ENCODE measurements around the gene SOCS1. TPM values are rescaled to one million over a fixed set of nuclear protein-coding genes. Genes with fewer than 3 reads are reported as not detected.

Gene SOCS1
- total RNA-seq, 6 experiments from 2014 or later: 0.88 to 26.6 (median 10.9) TPM

DNA sequence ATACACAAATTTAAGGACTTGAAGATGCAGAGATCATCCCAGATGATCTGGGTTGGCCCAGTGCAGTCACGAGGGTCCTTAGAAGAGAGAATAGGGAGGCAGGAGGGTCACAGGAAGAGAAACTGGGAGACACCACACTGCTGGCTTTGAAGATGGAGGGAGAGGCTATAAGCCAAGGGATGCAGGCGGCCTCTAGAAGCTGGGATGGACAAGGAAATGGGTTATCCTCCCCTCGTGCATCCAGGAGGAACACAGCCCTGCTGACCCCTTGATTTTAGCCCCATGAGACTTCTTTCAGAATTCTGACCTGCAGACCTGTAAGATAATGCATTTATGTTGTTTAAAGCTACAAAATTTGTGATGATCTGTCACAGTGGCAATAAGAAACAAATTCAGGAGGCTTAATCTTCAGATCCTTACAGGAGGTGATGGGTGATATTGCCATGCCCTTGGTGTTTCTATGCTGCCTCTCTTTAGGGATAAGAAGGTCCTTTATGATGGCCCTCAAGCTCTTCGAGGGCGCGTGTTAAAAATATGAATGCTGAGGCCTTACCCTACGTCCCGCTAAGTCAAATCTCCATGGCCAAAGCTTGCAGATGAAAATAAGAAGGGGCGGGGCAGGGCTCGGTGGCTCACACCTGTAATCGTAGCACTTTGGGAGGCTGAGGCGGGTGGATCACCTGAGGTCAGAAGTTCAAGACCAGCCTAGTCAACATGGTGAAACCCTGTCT lies 21.8 kb upstream of the SOCS1 start:
- Histone ChIP-seq H3K27me3 (no peaks in the 10 kb centered on the region), H3K36me3 (no peaks in the 10 kb centered on the region), H3K27ac (no peak overlapping the region), H3K4me3 (no peak overlapping the region), H3K4me1 (peaks cover 0 to 16% (median 3%) of the 10 kb centered on the region in 4 donors), H3K9me3 (no peaks in the 10 kb centered on the region)
- 84% methylated on average over 11 of the region's 12 CpGs for WGBS (ENCODE audit: insufficient coverage, low coverage, low lambda C conversion rate, missing lambda C conversion rate)
- ATAC-seq: no peak
- intact Hi-C loops (cut with DNase I): no loop called here
- DNase-seq: no peak
- TF ChIP-seq, protein P1, sequence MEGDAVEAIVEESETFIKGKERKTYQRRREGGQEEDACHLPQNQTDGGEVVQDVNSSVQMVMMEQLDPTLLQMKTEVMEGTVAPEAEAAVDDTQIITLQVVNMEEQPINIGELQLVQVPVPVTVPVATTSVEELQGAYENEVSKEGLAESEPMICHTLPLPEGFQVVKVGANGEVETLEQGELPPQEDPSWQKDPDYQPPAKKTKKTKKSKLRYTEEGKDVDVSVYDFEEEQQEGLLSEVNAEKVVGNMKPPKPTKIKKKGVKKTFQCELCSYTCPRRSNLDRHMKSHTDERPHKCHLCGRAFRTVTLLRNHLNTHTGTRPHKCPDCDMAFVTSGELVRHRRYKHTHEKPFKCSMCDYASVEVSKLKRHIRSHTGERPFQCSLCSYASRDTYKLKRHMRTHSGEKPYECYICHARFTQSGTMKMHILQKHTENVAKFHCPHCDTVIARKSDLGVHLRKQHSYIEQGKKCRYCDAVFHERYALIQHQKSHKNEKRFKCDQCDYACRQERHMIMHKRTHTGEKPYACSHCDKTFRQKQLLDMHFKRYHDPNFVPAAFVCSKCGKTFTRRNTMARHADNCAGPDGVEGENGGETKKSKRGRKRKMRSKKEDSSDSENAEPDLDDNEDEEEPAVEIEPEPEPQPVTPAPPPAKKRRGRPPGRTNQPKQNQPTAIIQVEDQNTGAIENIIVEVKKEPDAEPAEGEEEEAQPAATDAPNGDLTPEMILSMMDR (IDR thresholded peaks at IDR 0.05): no peak
- TF ChIP-seq POLR2A (IDR thresholded peaks at IDR 0.05): no peak

DNA sequence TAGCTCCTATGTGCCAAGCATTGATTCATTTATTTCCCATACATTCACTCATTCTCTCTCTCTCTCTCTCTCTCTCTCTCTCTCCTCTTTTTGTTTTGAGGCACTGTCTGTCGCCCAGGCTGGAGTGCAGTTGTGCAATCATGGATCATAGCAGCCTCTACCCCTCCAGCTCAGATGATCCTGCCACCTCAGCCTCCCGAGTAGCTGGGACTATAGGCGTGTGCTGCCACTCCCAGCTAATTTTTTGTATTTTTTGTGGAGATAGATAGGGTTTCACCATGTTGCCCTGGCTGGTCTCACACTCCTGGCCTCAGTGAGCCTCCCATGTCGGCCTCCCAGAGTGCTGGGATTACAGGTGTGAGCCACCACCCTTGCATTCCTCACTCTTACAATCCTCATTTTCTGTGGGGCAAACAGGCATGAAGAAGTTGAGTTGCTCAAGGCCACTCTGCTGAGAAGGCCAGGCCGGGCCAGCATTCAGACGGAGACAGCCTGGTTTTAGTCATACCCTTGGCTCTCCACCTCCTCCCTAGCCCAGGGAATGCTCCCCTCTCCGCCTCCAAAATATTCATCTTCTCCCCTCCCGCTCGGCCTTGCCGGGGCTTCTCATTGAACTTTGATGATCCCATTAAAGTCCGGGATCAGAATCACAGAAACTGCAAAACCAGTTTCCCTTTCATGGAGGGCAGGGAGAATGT lies 21.0 kb upstream of the SOCS1 start:
- WGBS (ENCODE audit: insufficient coverage, low coverage, low lambda C conversion rate, missing lambda C conversion rate): 83% methylated on average over 9 of the region's 11 CpGs
- Histone ChIP-seq H3K27me3 (no peaks in the 10 kb centered on the region), H3K36me3 (no peaks in the 10 kb centered on the region), H3K27ac (no peak overlapping the region), H3K9me3 (no peaks in the 10 kb centered on the region), H3K4me1 (peaks cover 0 to 16% (median 3%) of the 10 kb centered on the region in 4 donors), H3K4me3 (no peak overlapping the region)
- TF ChIP-seq, protein P1 (IDR thresholded peaks at IDR 0.05): no peak
- TF ChIP-seq POLR2A (IDR thresholded peaks at IDR 0.05): no peak
- DNase-seq (no peak), ATAC-seq (no peak)
- intact Hi-C loops (cut with DNase I): no loop called here

DNA sequence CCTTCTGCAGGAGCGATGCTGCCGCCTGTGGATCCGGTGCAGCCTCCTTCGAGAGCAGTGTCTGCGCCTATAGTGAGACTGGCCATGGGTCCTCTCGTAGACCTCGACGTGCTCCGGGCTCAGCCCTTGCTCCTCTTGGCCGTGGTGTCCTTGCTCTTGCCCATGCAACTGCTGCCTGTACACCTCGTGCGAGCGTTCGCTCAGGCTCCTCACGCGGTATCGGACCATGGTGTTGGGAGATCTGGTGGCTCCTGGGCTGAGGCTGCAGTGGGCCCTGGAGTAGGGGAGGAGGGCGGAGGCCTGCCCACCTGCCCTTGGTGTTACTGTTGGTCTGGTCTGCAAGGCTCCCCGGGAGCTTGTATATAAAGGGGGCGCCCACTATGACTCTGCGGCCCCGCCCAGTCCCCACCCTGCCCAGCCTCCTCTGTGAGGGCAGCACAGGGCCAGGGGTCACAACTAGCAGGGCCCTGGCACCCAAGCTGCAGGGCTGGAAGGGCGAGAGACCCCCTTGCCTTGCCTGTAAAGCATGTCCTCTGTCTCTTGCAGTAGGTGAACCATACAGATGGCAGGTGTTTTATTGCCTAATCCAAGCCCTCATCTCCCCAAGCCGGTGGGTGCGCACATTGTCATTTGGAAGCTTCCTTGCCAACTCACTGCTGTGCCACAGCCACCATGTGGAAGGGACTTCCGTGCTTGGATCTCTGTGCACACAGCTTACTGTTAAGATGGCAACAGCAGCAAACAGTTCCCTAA lies 20.3 kb upstream of the SOCS1 start, which contains the start of gene PRM2:
TSS of gene PRM2 (minus strand) at position 338 of the 753 bp plus-strand sequence. CDS start at position 228, 110 bp downstream.
- ATAC-seq: no peak

DNA sequence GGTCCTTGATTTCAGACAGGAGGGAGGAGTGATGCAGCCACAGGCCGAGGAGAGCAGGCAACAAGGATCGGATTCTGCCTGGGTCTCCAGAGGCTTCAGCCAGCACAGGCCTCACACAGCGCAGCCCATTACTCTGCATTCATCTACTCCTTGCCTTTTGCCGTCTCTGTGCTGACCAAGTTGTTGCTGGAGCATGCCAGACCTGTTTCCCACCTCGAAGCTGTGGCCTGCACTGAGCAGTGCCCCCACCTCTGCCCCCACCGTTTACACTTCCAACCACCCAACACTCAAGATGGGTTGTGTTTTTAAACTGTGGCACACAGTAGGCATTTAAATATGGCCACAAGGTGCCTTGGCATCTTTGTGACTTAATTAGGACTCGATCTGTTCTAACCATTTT lies 19.0 kb upstream of the SOCS1 start:
- H3K9me3 ChIP-seq: no peaks in the 10 kb centered on the region
- no peak overlapping the region for H3K4me3 ChIP-seq
- no peak for DNase-seq
- WGBS (ENCODE audit: insufficient coverage, low coverage, low lambda C conversion rate, missing lambda C conversion rate): 97% methylated on average over 5 of the region's 7 CpGs
- TF ChIP-seq, protein P1 (IDR thresholded peaks at IDR 0.05): no peak
- TF ChIP-seq POLR2A (IDR thresholded peaks at IDR 0.05): no peak
- no peak for ATAC-seq
- no peak overlapping the region for H3K27ac ChIP-seq
- H3K36me3 ChIP-seq: no peaks in the 10 kb centered on the region
- peaks cover 0 to 14% (median under 1%) of the 10 kb centered on the region in 4 donors for H3K4me1 ChIP-seq
- no peaks in the 10 kb centered on the region for H3K27me3 ChIP-seq
- intact Hi-C loops (cut with DNase I): no loop called here

More for the DNA sequence above, 20.3 kb upstream of the SOCS1 start, which contains the start of gene PRM2:
- no peaks in the 10 kb centered on the region for H3K9me3 ChIP-seq
- no peaks in the 10 kb centered on the region for H3K36me3 ChIP-seq
- TF ChIP-seq, protein P1 (IDR thresholded peaks at IDR 0.05): no peak
- TF ChIP-seq POLR2A (IDR thresholded peaks at IDR 0.05): no peak
- DNase-seq: no peak
- intact Hi-C loops (cut with DNase I): no loop called here
- no peaks in the 10 kb centered on the region for H3K27me3 ChIP-seq
- H3K27ac ChIP-seq: no peak within 1 kb of the TSS
- no peak within 1 kb of the TSS for H3K4me3 ChIP-seq
- 63% methylated on average over 1 of the region's 26 CpGs for WGBS (ENCODE audit: insufficient coverage, low coverage, low lambda C conversion rate, missing lambda C conversion rate)
- peaks cover 0 to 16% (median 2%) of the 10 kb centered on the region in 4 donors for H3K4me1 ChIP-seq

Data from right lobe of liver (tissue), 6 donors.